GM21360 (cell line): Measurements from ENCODE around the gene POU3F4.

Experiments
- ATAC-seq: cut with Tn5 transposase; IDR thresholded peaks from one replicate; pipeline ENCODE4 v1.9.1; 2021; ENCODE audit warnings: mild to moderate bottlenecking, moderate library complexity; ENCODE audit not compliant: unreplicated experiment

POU3F4 gene

DNA sequence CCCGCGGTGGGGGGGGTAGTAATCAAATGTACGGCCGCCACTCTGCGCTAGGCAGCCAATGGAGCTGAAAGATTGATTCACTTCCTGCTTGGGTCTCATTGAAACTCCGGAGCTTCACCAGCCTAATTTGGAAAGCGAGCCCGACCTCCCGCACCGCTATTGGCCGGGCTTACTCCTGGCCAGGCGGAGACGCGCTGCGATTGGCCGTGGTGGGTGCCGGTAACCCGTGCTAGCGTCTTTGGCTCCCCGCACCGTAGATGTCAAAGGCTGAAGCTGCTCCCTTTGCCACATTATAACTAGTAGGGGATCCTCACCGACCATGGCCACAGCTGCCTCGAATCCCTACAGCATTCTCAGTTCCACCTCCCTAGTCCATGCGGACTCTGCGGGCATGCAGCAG, at the start of gene POU3F4:
POU3F4 (plus strand) TSS at position 285 of the 400 bp plus-strand sequence; CDS start at position 320, 35 bp downstream.
- ATAC-seq = no peak

DNA sequence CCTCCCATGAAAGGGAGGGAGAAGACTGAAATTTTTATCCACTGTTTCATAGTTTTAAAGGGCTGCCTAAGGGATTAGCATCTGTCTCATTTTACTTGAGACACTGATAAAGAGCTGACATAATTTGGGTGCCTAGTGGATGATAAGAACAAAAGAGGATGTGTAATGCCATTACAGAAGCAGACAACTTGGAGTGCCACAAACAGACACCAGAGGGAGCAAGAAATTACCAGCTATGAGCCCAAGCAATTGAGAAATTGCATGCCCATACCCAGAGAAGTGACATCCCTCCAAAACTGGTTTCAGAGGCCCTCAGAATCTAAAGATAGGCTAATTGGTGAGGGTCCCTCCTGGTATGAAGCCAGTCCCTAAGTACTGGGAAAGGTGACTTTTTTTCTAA, 38.5 kb upstream of the POU3F4 start:
- ATAC-seq = peak; percentile 98

DNA sequence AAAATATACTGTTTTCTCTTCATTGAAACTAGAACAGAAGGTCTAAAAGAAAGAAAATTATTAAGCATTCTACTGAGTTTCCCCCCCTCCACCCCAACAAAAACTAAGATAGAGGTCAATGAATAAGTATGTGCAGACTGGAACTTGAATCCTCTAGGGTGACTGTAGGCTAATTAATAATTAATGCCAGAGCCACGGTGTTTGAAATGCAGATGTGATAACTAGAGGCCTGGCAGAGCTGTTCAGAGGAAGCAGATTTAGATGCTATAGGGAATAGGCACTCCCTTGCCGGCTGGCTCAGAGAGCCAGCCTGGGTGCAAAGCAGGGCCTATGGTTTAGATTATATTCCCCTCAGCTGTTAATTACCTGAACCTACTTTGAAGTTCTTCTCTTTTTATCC, 12.2 kb upstream of the POU3F4 start:
- no peak for ATAC-seq

DNA sequence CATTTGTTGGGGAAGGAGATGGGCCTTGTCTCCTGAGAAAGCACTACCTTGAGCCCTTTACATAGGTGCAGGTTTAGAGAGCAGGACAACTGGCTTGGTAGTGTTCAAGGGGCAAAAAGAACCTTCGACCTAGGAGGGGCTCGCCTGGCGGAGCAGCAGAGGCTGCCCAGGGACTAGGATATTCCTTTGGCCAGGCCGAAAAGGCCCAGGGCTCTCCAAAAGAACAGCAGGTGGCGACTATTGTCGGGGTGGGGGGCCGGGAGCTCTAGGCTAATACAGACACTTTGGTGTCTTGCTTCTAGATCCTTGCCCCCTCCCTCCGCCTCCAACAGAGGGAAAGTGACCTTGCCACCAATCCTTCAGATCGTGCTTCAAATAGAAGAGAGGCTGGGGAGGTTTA, 7.1 kb upstream of the POU3F4 start:
- no peak for ATAC-seq

DNA sequence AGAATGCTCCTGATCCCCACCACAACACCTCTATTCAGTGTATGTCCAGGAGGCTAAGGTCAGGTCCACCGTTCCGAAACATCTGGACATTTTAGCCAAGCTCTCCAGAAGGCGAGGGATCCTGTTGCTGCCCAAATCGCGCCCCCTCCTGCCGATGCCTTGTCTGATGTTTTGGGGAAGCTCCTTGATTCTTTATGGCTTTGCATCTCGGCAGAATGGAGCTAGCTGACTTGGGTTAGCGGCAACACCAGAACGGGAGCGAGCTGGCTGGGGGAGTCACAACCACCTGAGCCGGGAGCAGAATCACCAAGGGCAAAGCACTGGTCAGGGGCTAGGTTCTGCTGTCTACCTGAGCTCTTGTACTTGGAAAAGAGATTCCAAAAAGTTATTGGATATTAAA, 6.6 kb upstream of the POU3F4 start:
- no peak for ATAC-seq

DNA sequence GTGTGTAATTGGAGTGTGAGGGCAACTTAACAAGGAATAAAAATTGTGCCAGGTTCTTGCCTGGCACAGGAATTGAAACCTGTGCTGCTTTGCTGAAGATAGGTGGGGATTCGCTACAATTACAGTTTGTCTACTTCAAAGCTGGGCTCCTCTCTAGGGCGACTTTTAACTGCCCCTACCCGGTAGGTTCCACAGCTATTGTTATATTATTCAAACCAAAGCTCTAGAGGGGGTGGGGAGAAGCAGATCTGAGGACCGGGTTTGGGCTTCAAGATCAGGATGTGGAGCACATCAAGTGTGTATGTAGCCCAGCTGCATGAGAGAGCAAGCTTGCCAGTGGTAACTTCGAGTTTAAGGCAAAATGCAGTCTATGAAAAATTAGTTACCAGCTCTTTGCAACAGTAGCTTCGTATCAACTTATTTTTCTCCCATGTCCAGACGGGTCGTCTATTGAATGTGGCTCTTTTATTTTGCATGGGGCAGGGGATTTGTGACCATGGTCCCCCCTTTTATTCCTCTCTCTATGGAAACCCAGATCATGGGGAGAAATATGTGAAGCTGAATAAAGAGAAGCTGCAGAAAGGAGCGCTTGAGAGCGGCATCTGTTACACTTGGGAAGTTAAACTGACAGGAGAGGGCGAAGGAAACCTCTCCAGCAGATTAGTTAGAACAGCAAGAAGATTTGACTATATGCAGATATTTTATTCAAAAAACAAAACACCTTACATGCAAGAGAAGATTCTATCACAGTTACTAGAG, 3.2 kb upstream of the POU3F4 start:
- ATAC-seq = no peak

DNA sequence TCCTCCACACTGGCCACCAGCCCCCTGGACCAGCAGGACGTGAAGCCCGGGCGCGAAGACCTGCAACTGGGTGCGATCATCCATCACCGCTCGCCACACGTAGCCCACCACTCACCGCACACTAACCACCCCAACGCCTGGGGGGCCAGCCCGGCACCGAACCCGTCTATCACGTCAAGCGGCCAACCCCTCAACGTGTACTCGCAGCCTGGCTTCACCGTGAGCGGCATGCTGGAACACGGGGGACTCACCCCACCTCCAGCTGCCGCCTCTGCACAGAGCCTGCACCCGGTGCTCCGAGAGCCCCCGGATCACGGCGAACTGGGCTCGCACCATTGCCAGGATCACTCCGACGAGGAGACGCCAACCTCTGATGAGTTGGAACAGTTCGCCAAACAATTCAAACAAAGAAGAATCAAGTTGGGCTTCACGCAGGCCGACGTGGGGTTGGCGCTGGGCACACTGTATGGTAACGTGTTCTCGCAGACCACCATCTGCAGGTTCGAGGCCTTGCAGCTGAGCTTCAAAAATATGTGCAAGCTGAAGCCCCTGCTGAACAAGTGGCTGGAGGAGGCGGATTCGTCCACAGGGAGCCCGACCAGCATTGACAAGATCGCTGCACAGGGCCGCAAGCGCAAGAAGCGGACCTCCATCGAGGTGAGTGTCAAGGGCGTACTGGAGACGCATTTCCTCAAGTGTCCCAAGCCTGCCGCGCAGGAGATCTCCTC, 600 bp downstream of the POU3F4 start:
- ATAC-seq = no peak

DNA sequence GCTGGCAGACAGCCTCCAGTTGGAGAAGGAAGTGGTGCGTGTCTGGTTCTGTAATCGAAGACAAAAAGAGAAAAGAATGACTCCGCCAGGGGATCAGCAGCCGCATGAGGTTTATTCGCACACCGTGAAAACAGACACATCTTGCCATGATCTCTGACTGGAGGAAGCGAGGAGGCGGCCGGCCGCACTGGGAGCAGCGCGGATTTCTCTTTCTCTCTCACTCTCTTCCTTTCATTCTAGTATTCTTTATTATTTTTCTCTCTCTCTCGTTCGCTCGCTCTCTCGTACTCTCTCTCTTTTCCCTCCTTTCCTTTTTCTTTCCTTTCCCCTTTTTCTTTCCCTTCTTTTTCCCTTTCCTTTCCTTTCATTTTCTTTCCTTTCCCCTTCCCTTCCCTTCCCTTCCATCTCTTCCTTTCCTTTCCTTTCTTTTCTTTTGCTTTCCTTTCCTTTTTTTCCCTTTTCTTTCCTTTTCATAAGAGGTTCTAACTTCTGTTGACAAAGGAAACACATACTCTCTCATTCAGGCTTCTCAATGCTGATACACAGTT, 1.2 kb downstream of the POU3F4 start:
- no peak for ATAC-seq

DNA sequence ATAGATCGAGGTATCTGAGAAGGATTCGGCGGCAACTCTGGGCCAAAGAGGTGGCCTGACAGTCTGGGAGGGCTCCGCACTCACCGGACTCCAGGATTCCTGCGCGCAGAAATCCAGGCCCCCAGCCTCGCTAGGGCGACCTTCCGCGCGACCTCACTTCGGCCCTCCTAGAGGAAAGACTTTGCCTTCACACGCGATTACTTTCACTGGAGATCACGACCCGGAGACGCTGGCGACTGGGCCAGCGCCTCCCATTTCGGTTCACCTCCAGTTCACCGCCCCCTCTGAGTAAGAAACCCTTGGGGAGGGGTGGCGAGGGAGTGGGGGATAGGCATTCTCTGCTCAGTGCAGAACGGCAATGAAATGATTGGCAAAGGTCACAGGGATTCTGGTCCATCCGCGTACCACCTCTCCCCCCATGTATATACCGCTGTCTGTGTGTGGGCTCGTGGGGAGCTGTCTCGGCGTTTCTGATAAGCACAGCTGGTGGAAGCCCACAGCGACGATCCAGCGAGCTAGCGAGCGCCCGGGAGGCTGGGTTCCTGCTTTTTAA, 2.5 kb downstream of the POU3F4 start:
- ATAC-seq = no peak

DNA sequence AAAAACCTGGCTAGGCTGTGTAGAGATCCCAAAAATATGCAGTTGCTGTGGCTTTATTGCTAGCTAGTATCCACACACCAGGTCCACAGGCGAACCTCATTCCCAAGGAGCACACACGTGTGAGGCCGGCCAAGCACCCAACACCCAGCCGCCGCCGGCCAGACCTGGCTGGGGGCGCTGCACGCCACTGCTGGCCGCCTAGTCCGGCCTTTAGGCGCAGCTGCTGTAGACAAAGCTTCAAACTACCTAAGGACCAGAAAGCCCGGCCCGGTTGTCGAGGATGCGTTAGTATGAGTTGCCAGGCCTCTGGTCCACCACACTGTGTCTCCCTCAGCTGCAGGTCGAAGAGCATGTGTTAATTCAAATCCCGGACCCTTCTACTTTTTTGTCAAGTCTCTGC, 3.1 kb downstream of the POU3F4 start:
- no peak for ATAC-seq

DNA sequence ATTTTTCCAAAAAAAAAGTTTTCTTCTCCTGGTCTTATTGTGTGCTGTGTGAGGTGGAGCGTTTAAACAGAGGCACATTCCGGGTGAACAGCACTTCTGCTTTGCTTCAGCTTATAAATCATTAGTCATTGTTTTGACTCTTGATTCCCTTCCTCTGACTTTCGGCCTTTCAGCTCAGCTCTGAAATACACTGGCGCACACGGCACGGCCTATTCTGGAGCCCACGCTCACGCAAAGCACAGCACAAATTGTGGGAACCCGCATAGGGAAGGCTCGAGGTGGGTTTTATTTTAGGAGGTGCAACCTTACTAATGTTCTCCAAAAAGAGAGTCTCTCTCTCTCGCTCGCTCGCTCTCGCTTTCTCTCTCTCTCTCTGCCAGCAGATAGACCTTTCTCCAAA, 4.0 kb downstream of the POU3F4 start:
- ATAC-seq = no peak

DNA sequence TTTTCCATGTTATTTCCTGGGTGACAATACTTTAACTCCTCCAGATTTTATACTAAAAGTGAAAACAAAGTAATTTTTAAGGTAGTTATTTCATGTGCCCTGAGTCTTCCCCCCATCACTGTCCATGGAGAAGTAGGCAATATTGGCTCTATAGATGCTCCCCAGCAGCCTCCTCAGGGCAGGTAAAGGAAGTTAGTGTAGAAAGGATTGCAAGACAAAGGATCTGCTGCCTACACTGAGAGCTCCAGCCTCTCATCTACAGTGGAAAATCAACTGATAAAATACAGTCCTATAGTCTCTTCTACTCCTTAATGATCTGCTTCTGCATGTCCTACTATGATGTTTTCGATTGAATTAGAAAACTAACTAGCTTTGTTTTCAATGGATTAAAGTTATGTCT, 8.5 kb downstream of the POU3F4 start:
- no peak for ATAC-seq

DNA sequence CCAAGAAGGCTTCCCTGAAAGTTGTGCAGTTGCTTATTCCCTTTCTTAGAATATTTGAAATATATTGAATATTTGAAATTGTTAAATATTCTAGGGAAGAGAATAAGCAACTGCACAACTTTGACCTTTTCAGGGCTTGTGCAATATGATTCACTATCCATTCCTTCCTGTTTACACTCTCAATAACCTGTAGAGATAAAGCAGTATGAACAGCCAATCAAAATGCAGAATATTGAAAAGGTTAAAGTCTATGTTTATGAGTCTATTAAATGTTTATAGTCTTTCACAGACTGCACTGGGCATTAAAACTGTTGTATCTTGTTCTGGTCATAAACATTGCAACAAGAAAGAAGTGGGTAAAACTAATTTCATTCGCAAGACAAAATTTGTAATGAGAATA, 13.8 kb downstream of the POU3F4 start:
- no peak for ATAC-seq

DNA sequence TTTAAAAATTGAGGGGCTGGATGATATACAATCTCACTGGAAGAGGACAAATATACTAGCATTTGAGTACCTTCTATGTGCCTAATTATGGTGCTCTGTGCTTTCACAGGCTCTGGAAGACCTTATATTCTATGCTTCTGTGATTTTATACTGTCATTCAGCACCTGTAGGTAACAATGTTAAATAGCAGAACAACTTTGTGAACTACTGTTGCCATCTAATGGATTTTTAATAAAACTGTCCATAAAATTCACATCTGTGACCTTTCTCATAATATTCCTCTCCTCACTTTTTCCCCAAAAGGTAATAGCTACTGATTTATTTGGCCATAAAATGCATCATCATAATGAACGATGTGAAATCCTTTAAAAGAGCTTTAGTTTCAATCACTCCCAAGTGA, 21.9 kb downstream of the POU3F4 start:
- no peak for ATAC-seq

DNA sequence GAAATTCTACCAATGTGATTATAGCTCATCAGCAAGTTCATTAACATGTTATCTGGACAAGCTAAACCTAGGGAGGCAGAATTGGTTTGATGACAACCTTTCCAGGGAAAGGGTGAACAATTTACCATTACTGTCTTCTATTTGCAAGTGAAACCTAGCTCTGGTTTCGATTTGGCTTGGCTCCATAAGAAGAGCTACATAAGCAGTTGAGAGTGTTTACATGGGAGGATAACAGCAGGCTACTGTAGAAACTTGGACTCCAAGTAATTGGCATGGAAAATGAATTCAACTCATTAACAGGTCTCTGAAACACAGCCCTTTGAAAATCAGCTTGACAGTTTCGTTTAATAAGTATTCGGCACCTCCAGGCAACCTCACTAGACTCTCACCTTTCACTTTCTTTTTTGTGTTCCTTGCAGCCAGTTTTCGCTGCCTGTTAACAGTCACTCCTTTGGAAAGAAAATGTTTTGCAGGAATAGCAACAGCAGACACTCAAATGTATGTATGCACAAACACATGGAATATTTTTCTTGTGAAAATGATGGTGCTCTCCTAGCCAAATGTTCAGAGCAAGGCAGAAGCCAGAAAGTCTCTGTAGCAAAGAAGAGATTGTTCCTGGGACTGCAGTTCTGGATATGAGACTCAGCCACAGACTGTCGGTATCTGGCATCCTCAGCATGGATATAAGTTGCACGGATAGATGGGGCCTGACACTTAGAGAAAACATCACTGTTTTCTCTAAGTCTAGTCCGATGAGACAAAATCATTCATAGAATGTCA, 27.5 kb downstream of the POU3F4 start:
- ATAC-seq = peak; percentile 85
